HG03457 (cell line): ENCODE data around the gene TFIP11.

Source experiments
- ATAC-seq: cut with Tn5 transposase; IDR thresholded peaks from one replicate; pipeline ENCODE4 v1.9.1; 2021; ENCODE audit warnings: moderate number of reproducible peaks; ENCODE audit not compliant: unreplicated experiment

Gene TFIP11

GRCh38 chr22:26450453-26451185 lies 61.7 kb downstream of the TFIP11 start:
- ATAC-seq: no peak

GRCh38 chr22:26448941-26449340 lies 63.3 kb downstream of the TFIP11 start:
- ATAC-seq: no peak

DNA sequence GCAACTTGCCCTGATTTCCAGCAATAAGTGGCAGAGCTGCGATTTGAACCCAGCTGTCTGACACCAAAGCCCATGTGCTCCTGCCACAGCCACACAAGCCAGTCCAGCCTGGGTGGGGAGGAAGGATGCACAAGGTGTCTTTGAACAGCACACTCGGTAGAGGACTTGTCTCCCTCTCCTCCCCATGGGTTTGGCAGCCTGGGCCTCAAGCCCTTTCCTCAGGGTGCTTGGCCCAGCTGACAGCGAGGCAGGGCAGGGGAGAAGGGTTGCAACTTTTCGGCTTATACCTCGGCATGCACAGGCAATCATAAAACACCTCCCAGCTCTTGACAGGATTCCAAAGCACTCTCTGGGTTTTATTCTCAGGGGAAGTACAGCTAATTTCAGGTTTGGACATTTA lies 63.9 kb downstream of the TFIP11 start:
- no peak for ATAC-seq

- no peak for ATAC-seq
These were observed 64.5 kb downstream of the TFIP11 start for GRCh38 chr22:26447584-26448329.

- no peak for ATAC-seq
These were observed 65.3 kb downstream of the TFIP11 start for GRCh38 chr22:26446808-26447515.

DNA sequence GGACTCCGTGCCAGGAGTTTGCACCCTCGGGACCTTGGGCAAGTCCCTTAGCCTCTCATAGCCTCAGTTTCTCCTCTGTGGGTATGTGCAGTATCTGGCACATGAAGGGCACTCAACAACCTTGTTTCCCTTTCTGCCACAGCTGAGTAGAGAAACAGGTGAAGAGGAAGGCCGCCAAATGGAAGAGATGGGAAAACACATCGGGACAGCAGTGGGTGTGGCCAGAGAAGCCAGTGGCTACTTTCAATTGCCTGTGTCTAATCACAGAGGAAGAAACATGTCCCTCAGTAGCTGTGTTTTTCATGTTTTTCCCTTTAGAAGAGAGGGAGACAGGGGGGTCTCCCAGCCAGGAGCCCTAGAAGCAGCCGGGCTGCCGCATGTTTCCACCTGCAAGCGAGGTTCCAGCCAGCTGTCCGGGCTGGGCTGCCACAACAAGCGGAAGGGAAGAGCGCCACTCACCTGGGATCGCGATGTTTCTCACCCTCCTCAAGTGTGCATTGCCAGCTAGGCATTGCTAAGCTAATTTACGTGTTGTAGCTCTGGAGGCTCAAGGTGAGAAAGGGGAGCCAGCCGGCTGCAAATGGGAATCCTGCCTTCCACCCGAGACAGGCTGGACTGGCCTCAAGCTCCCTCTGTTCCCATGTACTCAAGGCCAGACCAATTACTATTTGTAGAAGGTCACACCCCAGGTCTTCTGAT lies 66.5 kb downstream of the TFIP11 start:
- ATAC-seq: no peak

DNA sequence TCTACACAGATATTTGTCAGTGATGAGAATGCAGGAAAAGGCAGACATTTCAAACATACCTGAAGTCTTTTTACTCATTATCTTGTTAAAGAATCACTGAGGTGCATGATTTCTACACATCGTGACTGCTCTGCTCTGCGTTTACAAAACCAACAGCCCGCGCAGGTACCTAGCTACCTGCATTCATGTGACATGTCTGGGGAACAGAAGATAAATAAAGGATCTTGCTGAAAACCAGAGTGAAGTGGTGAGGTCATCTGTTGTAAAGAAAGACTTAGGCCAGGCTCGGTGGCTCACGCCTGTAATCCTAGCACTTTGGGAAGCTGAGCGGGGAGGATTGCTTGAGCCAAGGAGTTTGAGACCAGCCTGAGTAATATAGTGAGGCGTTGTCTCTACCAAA lies 67.5 kb downstream of the TFIP11 start:
- ATAC-seq: no peak

DNA sequence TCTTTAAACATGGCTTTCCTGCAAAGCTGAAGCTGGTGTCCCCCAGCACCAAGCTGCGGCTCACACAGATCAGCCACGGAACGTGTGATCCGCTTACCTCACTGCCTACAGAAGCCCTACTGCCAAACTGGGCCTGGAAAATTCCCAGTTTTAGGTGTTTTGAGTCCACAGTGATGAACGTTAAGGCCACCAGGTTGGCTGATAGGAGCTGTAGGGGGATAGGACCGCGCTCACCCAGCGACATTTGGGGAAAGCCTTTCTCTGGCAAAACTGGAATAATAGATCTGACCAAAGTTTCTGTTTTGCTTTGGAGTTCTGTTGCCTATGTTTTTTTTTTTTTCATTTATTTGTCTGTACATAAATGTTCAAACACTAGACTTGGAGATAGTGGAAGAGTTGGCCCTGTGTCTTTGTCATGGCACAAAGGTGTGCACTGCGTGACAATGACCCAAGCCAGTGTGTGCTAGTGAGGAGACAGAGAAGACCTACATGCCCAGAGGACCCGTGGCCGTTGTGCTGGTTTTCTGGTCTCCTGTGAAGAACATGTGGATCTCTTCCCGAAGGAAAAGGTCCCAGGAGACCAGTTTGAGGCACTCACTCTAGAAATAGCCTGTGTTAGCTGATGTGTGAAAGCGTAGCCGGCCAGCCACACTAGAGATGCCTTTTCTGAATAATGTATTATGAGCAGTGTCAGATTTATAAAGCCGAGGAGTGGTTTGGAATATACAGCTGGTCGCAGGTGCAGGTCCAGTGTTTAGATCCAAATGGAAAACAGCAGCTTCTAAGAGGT lies 68.2 kb downstream of the TFIP11 start:
- no peak for ATAC-seq

- no peak for ATAC-seq
These were observed 70.1 kb downstream of the TFIP11 start for GRCh38 chr22:26442086-26442756.
